Fibroblast of gingiva (primary cell): ENCODE measurements around the gene ZBTB7C.

Experiments
- DNase-seq: peaks from one replicate; pipeline ENCODE4 v3.0.0-alpha.2; 2011; ENCODE audit warnings: low read depth

The ZBTB7C gene

DNA sequence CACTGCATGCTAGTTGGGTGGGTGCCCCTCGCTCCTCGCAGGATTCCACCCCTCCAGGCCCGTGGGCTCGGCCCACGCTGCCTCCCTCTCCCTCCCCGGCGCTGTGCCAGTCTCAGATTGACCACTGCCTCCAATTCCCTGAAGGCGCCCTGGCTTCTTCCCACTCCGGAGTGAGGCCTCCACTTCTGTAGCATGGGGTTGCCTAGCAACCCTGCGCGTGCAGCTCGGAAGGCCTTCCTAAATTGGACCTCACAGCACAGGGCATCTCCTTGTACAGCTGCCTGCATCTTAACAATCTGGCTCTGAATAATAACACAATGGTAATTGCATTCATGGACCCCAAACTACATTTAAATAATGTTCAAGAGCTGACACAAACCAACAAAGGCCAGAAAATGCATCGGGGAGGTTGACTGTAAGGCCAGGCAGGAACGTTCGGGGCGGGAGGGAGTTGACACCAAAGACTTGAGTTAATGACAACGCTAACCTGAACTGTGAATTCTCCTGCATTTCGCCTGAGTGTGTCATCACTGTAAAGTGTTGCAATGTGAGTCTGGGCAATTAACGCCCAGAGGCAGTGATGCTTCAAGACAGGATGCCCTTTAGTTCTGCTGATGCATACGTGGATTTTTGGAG is 222.9 kb downstream of the ZBTB7C start:
- no peak for DNase-seq

DNA sequence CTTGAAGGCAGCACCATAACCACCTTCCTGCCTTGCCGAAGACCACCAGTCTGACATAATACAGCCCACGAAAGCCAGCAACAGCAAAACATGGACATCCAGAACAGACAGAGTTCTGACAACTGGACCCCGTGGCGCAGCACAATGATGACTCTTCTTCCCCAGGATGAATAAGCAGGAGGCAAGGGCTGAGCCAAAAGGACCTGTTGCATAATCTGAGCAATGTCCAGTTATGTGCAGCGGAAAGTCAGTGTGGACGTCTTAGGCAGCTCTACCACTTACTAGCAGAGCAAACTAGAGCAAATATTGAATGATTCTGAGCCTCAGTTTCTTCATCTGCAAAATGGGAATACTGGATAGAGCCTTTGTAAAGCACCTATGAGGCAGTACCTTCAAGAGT is 225.1 kb downstream of the ZBTB7C start:
- no peak for DNase-seq

DNA sequence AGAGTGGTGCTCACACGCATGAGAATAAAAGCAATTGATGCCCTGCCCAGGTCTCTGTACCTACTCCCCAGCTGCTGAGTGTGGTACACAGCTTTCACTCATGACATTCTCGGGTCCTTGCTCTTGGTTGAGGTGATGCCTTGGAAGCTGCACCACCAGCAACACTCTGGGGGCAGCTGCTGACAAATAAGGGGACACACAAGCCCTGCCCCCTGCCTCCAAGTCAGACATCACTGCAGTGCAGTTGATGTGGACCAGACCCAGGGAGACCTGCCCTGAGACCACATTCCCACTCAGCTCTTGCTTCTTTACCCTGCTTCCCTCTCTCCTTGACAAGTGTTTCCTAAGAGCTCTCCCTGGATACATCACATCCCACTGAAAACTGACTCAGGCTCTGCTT is 225.6 kb downstream of the ZBTB7C start:
- DNase-seq = no peak

DNA sequence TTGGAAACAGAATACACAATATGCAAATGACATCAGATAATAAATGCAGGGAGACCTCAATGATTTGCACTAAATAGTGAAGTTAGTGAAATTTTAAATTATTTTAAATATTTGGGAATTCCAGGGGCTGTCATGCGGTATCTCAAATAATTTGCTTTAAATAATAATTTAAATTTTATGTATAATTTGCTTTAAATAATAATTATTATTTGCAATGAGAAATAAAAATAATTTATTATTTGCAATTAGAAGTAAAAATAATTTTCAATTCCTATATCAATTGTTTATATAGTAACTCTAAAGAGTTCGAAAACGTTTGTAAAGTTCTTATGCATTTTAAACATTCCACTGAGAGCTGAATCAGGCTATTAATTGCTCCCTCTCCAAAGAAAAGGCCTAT is 226.4 kb downstream of the ZBTB7C start:
- DNase-seq = no peak

DNA sequence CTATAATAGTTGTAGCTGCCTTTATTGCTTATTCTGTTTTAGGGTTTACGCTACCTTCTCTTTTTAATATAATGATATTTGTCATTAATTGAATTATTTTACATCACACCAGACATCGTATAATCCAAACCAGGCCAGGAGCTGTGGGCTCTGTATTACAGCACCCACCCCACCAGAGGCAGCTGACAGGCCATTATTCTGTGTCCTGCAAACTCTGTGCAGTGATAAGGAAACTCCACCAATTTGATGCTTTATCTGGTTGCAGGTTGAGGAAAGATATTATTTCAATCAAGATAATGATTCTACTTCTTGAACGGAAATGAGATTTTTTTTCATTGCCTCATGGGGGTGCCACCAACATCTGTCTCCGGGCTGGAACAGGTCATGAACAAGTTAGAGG is 227.3 kb downstream of the ZBTB7C start:
- no peak for DNase-seq

DNA sequence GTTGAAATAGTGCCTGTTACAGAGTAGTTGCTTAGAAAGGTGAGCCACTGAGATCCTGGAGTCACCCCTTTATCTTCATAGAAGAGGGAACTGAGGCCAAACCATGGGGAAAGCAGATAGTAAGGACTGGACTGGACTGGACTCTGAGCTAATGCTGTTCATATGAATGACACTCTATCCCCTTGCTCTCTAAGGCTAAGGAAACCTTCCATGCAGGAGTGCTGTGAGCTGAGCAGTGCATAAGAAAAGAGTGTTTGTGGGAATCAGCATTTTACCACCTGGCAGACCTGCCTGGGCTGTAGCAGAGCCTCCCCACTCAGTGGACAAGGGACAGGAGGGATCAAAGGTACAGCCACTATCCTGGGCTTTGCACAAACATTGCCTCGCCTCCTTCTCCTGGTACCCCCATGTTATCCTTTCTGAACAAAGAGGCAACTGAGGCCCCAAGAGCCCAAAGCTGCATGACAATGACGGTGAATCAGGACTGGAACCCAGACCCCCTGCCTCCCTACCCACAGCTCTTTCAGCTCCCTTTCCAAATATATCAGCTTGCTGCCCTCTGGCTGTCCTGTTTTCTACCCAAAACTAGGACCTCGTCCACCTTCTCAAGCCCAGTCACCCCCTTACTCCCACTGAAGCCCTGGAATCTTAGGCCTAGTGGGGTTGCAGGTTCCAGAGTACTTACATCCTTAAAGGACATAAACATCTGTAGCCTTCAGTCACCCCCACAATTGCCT is 227.9 kb downstream of the ZBTB7C start:
- no peak for DNase-seq

DNA sequence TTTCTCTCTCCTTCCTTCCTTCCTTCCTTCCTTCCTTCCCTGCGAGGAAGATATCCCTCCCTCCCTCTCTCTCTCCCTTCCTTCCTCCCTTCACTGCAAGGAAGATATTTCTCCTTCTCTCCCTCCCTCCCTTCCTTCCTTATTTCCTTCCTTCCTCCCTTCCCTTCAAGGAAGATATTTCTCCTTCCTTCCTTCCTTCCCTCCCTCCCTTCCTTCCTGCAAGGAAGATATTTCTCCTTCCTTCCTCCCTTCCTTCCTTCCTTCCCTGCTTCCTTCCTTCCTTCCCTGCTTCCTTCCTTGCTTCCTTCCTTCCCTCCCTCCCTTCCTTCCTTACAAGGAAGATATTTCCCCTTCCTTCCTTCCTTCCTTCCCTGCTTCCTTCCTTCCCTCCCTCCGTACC is 229.5 kb downstream of the ZBTB7C start:
- no peak for DNase-seq

DNA sequence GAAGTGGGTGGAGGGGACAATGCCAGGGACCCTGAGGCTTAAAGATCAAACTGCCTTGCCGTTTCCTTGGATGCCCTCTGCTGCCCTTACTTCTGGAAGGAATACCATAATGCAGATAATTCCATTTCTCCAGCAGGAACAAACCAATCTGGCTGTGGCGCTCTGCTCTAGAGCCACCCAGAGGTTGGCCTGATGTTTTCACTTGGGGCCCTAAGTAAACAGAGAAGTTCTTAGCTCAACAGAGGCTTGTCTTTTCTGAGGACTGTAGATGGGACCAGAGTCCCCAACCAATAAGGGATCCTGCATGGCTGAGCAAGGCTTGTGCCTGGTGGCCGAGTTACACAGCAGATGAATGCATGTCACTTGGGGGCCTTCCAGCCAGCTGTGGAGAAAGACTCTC is 230.2 kb downstream of the ZBTB7C start:
- DNase-seq = no peak

DNA sequence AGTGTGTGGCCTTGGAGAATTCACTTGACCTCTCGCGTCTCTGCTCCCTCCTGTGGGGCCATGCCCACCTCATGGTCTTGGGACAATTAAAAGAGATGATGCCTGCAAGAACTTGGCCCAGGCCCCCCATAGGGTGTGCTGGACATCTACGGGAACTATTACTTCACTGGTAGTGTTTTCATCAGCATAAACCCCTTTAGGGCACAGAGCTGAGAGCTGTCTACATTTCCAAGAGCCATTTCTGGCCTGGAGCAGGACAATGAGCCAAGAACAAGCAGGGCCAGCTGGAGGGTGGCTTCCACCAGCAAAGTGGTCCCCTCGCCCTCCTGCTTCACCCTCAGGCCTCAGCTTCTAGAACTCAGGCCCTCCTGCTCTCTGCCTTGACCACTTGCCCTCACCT is 232.3 kb downstream of the ZBTB7C start:
- DNase-seq = no peak

DNA sequence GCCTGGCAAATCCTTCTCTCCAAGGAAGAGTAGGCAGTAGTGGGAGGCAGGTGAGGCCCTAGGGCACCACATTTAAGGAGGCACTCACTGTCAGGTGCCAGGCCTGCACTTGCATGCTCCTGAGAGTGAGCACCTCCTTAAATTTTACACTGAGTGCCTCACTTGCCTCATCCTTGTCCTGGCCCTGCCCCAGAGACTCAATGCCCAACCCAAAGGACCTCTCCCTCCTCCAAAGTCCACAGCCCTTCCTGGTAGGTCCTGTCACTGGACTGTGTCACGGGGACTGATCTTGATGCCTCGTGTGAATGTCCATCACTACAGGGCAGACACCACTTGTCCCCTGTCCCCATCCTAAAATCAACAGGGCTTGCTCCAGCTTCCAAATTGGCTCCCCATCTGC is 235.6 kb downstream of the ZBTB7C start:
- DNase-seq = no peak

DNA sequence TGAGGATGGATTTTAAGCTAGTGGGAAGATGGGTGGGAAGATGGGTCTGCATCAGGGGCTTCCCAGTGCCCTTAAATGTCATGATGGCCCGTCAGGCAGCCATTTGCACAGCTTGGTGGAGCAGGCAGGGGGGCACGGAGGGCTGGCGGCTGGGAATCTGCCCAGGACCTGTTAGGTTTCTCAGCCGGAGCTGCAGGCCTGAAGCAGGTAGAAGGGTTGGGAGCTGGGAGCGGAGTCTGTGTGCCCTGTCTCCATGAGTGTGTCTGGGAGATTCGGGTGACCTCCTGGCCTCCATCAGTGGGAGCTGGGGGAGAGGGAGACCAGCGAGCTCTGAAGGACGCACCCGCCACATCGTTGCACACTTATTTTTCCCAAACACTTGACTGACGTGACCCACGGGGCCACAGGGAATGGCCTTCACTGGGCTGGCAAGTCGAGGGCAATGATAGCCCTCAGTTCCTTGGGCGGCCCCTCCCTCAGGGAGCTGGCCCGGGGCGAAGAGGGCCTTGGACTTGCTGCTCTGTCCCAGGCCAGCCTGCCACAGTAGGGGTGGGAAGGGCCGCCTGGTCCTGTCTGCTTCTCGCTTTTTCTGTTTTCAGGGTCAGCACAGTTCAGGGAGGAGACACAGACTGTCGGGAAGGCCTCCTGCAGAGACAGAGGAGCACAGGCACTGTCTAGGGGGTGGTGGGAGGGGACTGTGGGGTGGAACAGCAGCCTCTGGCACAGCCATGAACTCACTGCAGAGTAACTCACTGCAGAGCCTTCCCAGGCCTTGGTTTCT is 236.8 kb downstream of the ZBTB7C start:
- DNase-seq = no peak

DNA sequence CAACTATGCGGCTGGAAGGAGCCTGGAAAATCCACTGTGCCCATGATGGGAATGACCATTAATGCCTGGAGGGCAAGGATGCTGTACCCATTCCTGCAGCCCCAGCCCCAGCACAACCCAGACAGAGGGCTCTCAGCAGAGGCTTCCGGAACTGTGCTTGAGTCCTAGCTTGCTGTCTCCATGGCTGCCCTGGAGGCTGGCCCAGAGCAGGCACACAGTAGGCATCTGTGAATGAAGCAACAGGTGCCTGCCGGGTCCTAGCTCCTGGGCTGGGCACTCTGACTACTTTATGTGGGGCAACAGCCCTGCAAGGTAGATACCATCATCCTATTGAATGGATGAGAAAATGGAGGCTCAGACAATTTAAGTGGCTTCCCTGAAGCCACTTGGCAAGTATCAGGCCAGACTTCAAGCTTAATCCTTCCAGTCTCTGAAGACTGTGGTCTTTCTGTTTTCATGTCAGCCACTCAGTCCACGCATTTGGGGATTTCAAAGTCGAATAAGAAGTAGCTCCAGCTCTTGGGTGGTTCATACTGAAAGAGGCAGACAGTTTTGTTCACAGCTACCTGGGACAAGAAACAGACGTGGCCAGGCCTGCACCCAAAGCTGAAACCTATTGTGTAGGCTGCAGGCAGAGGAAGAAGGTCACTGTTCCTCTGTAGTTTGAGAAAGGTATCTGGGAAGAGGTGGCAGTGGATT is 237.5 kb downstream of the ZBTB7C start:
- DNase-seq = no peak

DNA sequence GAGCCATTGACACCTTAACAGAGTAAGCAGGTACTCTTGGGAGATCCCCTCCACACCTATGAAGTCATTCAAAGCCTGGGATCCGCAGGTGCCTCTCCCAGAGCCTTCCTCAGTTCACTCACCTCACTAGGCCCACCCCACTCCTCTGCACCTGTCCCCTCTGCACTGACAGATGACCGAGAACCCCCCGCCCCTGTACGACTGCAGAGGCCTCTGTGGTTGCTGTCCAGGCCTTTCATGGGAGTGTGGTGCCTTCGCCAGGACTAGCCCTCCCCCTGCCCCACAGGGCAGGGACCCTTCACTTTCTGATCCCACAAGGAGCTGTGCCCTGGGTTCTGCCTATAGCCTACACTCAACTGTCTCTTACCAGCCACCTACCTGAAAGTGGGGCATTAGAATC is 238.5 kb downstream of the ZBTB7C start:
- no peak for DNase-seq

DNA sequence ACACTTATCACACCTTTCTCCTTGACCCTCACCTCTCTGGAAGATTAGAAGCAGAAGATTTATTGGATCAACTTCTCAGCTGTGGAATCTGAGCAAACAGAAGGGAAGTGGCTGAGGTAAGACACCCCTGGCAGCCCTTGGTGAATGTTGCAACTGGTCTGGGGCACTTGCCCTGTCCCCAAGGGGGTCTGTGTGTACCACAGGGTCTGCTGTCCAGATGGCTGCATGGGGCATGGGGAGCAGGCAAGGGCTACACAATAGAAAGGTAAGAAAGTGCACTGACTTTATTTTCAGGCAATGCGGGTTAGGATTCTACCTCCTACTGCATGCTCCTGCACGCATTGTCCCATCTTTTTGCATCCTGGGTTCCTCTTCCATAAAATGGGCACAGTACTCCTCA is 240.3 kb downstream of the ZBTB7C start:
- DNase-seq = no peak

DNA sequence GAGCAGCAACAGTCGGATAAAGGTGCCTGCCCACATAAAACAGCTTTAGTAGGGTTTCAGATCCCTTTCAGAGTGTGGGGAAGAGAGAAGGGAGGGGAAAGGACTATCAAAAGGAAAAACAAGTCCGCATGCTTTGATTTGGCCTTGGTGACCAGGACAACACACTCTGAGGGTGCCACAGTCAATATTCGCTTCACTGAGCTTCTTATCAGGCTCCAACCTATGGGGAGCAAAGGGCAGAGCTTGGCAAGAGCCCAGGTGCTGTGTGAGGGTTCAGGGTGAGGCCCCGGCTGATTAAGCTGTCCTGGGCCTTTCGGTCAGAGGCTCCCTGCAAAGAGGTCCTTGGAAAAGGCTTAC is 241.3 kb downstream of the ZBTB7C start:
- DNase-seq = no peak

DNA sequence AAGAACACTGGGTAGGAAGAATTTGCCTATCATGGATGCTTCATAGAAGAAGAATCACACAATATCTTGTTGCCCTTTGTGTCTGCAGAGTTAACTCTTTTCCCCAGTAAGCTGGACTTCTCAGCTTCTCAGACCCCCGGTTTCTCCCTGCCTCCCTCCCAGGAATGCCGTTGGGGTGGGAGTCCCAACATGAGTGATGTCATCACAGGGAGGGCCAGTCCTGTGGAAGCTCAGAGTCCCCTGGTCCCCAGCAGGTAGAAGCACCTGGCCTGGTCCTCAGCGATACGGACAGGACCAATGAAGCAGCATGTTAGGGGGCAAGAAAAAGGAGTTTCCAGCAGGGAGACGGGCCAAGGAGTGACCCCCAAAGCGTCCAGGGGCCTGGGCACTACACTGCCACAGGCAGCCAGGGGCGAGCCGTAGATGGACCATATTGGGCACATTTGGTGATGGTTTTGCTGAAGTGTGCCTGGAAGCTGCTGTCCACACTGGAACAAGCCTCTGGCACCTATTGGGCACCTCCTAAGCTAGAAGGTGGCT is 242.8 kb downstream of the ZBTB7C start:
- no peak for DNase-seq

DNA sequence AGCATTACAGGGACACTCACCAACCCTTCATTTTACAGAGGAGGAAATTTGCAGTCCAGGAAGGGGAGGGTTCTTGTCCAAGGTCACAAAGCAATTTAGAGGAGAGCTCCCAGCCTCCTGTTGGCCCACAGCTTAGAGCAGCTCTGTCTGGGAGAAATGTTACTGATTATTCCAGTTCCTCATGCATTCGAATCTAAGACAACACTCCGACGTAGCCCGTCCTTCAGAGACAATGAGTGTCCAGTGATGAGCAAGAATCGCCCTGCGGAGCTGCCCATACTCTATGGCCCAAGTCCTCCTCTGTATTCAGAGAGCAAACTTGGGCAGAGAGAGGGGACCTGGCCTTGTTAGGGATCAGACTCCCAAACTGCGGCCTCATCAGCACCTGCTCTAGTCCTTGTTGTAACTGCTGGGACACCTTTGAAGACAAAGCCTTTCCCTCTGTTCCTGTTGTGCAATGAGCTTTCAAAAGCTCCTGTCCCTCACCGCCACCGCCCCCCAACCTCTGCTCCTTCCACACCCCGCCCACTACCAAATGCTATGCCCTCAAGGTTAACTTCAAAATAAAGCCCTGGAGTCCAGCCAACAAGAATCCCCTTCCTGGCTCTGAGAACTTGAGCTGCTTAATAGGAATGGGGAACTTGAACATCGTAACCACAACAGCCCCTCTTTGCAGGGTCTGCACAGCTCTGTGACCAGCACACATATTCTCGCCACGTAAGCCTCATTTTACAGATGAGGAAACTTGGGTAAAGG is 243.9 kb downstream of the ZBTB7C start:
- no peak for DNase-seq

DNA sequence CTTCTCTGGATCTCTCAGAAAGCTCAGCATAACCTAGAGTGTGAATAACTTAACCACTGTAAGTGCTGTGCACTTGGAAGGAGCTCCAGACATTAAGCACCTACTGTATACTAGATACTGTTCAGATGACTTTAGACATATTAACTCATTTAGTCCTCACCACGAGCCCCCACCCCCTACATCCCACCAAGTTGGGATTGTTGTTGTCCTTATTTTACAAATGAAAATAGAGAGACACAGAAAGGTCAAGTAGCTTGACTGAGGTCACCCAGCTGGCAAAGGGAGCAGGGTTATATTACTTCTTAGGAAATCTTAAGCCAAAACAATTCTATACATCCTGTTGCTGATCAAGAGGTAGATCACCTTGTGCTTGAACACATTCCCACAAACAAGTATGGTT is 244.5 kb downstream of the ZBTB7C start:
- no peak for DNase-seq

DNA sequence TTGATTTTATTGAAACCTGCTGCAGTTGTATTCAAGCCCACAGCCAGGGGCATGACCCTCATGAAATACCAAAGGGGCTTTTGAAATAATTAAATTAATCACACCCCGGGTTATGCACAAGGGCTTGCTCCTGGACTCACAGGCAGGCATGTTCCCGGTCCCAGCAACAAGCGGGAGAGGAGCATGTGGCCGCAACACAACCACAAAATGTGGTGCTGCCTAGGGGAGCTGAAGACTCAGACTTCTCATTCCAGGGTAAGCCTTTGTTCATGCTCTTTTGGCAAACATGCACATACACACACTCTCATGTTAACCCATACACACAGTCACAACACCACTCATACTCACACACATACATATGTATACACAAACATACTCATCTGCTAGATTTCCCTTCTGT is 245.1 kb downstream of the ZBTB7C start:
- no peak for DNase-seq

DNA sequence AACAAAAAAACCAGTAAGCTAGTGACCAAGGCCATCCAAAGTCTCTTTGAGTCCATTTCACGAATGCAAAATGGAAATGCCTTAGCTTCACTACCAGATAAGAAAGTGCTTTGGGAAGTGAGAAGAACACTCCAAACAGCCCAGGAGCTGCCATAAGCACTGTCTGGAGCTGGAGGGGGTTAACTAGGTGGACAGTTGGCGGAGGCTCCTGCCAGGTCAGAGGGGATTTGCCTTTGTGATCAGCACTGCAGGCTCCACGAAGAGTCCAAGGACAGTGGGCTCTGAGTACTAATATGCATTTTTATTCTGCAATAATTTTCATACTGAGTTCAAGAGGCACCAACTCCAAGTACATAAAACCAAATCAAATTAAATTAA is 245.5 kb downstream of the ZBTB7C start:
- DNase-seq = no peak

DNA sequence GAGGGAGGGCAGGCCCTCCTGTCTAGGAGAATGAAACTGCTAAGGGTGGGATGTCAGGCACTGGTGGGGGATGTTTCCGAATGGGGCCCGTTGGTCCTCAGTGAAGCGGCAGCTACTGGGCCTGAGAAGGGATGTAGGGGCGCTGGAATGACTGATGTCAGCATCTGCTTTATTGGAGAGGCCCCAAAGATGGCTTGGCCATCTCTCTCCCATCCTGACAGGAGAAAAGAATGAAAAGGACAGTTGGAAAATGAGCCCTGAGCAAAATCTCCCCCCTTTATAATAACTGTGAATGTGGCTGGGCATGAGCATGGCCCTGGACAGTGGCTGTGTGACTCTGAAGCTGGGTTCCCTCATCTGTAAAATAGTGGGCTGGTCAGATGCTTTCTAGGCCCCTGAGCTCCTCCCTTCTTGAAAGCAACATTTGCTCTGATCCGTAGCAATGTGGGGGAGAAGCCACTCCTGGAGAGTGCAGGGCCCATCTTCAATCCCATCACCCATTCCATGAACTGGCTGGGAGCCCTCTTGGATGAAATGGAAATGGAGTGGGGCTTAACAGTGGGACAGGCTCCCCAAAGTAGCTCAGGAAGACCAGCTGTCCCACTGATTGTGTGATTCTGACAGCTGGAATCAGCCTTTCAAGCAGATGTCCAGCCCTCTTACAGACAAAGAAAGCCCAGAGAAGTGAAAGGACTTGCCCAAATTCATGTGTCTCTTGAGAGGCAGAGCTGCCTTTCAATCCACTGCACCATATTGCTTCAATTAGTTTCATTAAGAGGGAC is 246.0 kb downstream of the ZBTB7C start:
- DNase-seq = no peak
